K562 (cell line): ENCODE measurements around the gene GUK1. TPM values are rescaled to one million over a fixed set of nuclear protein-coding genes. Genes with fewer than 3 reads are reported as not detected.

Experiments used
- ATAC-seq: fragments of 200-7000 bp; cut with Tn5 transposase; 3 replicates; pipeline ENCODE4 v1.9.1; 2020; ENCODE audit warnings: moderate library complexity
- BruUV-seq: library from RNA; stranded (reverse); fragments of 400-500 nt; replicated peaks from 2 replicates; lab custom pipeline; 2021; lab: Mats Ljungman, UMichigan
- CTCF ChIA-PET: fragments of 300-600 bp; formaldehyde crosslinking; extraction: SDS; loops from one replicate; lab custom pipeline; 2021; ENCODE audit warnings: low intra/inter-chr PET ratio; lab: Yijun Ruan, JAX
- POLR2A ChIA-PET: fragments of 300-600, 350-650 bp; sonication (Branson Sonifier 250); formaldehyde crosslinking; extraction: SDS; loops from one replicate; lab custom pipeline; 2021; ENCODE audit warnings: antibody characterized with exemption, inconsistent platforms; lab: Yijun Ruan, JAX
- DNase-seq, 4 experiments: peaks; one replicate each; pipeline versions ENCODE4 v3.0.0 to v3.0.0-alpha.2; 2011 to 2018; ENCODE audit warnings: low spot score in 3 of 4, mixed read lengths in 3 of 4; ENCODE audit errors: extremely low read depth in 1 of 4
- FAIRE-seq: peaks from 2 replicates; lab custom pipeline; 2011; peaks lifted over from hg19 to GRCh38; lab: Jason Lieb, UNC
- H2AFZ ChIP-seq: 2 replicates; pipeline ENCODE4 v1.6.0; 2011; ENCODE audit warnings: low read depth, low read length, control low read depth, inconsistent platforms
- H3K27ac ChIP-seq: fragments of 200-600 bp; 3 replicates; pipeline ENCODE4 v1.8.0; 2011; ENCODE audit warnings: low read depth, mild to moderate bottlenecking, control low read depth, inconsistent platforms, low read length, moderate library complexity, mixed read lengths; ENCODE audit errors: extremely low read depth
- H3K27me3 ChIP-seq, 2 experiments: fragments of 300-600 bp in 1 of 2; 2 replicates in 1 of 2; 3 replicates in 1 of 2; pipeline versions ENCODE4 v1.6.0 to v1.8.0; 2011; ENCODE audit warnings: inconsistent platforms in 2 of 2, low read length in 2 of 2, mild to moderate bottlenecking in 1 of 2, mixed read lengths in 1 of 2, moderate library complexity in 1 of 2; ENCODE audit not compliant: control insufficient read depth in 2 of 2, insufficient read depth in 2 of 2
- H3K36me3 ChIP-seq: fragments of 300-600 bp; 3 replicates; pipeline ENCODE4 v1.8.0; 2011; ENCODE audit warnings: mild to moderate bottlenecking, low read length, inconsistent platforms; ENCODE audit not compliant: control insufficient read depth, insufficient read depth
- H3K4me1 ChIP-seq, 2 experiments: fragments of 200-600 bp in 1 of 2; replicated peaks in 1 of 2; 2 replicates in 1 of 2; 3 replicates in 1 of 2; pipeline versions ENCODE4 v1.5.1 to v1.8.0; 2011; ENCODE audit warnings: inconsistent platforms in 2 of 2, low read length in 2 of 2, mild to moderate bottlenecking in 1 of 2, mixed read lengths in 1 of 2, moderate library complexity in 1 of 2; ENCODE audit not compliant: control insufficient read depth in 2 of 2, insufficient read depth in 2 of 2
- H3K4me2 ChIP-seq: 2 replicates; pipeline ENCODE4 v1.6.1; 2011; ENCODE audit warnings: low read length, control low read depth, inconsistent platforms, mixed read lengths; ENCODE audit not compliant: insufficient read depth
- H3K4me3 ChIP-seq: fragments of 200-600 bp; sonication (generic), shearing (Covaris generic); 2 replicates; pipeline ENCODE4 v1.5.1; 2016; ENCODE audit warnings: control low read depth, inconsistent platforms
- H3K79me2 ChIP-seq: fragments of 200-600 bp; 3 replicates; pipeline ENCODE4 v1.8.0; 2011; ENCODE audit warnings: low read length, inconsistent platforms; ENCODE audit not compliant: control insufficient read depth, insufficient read depth
- H3K9ac ChIP-seq, 2 experiments: 2 replicates each; pipeline versions ENCODE4 v1.6.0 to v1.6.1; 2011; ENCODE audit warnings: low read depth in 2 of 2, low read length in 2 of 2, control low read depth in 1 of 2, inconsistent platforms in 1 of 2, mild to moderate bottlenecking in 1 of 2, mixed read lengths in 1 of 2; ENCODE audit not compliant: insufficient read depth in 1 of 2
- H3K9me1 ChIP-seq: one replicate; pipeline ENCODE4 v1.6.0; 2011; ENCODE audit warnings: inconsistent platforms, mild to moderate bottlenecking, low read length, moderate library complexity; ENCODE audit not compliant: control insufficient read depth, insufficient read depth
- H3K9me3 ChIP-seq: replicated peaks from 2 replicates; pipeline ENCODE4 v1.5.1; 2011; ENCODE audit warnings: low read depth, low read length, inconsistent platforms; ENCODE audit not compliant: control insufficient read depth, insufficient read depth
- H4K20me1 ChIP-seq: replicated peaks from 2 replicates; pipeline ENCODE4 v1.6.1; 2011; ENCODE audit warnings: low read length, inconsistent platforms, mixed read lengths; ENCODE audit not compliant: control insufficient read depth, insufficient read depth
- CBX8 ChIP-seq: fragments of 200-600 bp; sonication (generic); IDR thresholded peaks from 2 replicates; pipeline ENCODE4 v1.6.1; 2012; ENCODE audit warnings: borderline replicate concordance, mixed run types, low read depth, mild to moderate bottlenecking, moderate library complexity, mixed read lengths, low read length, control low read depth, inconsistent platforms; ENCODE audit not compliant: poor library complexity, severe bottlenecking; ENCODE audit errors: extremely low read depth
- CXXC5 ChIP-seq: fragments of 250-450 bp; sonication (Bioruptor Pico); IDR thresholded peaks from 2 replicates; pipeline ENCODE4 v1.8.0; 2022; ENCODE audit warnings: inconsistent platforms, mild to moderate bottlenecking, moderate library complexity
- HMG20A ChIP-seq: fragments of 450-650 bp; formaldehyde crosslinking; conservative IDR thresholded peaks from 2 replicates; pipeline ENCODE4 v1.4.0; 2020; ENCODE audit warnings: mild to moderate bottlenecking, mixed read lengths
- KLF1 ChIP-seq: fragments of 450-650 bp; IDR thresholded peaks from 2 replicates; pipeline ENCODE4 v1.6.1; 2016; ENCODE audit warnings: missing genetic modification characterization, missing compliant biosample characterization
- KLF16 ChIP-seq: IDR thresholded peaks from 2 replicates; pipeline ENCODE4 v1.6.1; 2016; ENCODE audit warnings: antibody characterized with exemption
- MTA2 ChIP-seq: fragments of 450-650 bp; IDR thresholded peaks from 2 replicates; pipeline ENCODE4 v1.6.1; 2016; ENCODE audit warnings: low read depth
- RNF2 ChIP-seq: sonication (generic); IDR thresholded peaks from 2 replicates; pipeline ENCODE4 v1.6.1; 2016
- STAT5B ChIP-seq: fragments of 250-450 bp; sonication (Bioruptor Pico); IDR thresholded peaks from 2 replicates; pipeline ENCODE4 v1.8.0; 2021; ENCODE audit warnings: mild to moderate bottlenecking, inconsistent platforms
- TAF1 ChIP-seq: IDR thresholded peaks from 2 replicates; pipeline ENCODE4 v1.6.1; 2011; ENCODE audit warnings: mild to moderate bottlenecking, low read length, moderate library complexity; ENCODE audit not compliant: insufficient read depth, control insufficient read depth, severe bottlenecking; ENCODE audit errors: extremely low read depth
- TAF7 ChIP-seq: fragments of 450-650 bp; IDR thresholded peaks from 2 replicates; pipeline ENCODE4 v1.6.1; 2016; ENCODE audit warnings: missing genetic modification characterization, missing compliant biosample characterization
- ZBTB8A ChIP-seq: fragments of 450-650 bp; IDR thresholded peaks from 2 replicates; pipeline ENCODE4 v1.6.1; 2018; ENCODE audit warnings: mild to moderate bottlenecking, moderate library complexity; ENCODE audit not compliant: partially characterized antibody
- ZKSCAN8 ChIP-seq: fragments of 200-800 bp; sonication (Bioruptor generic); IDR thresholded peaks from 2 replicates; pipeline ENCODE4 v1.6.1; 2016; ENCODE audit warnings: missing genetic modification characterization, missing compliant biosample characterization
- ZNF165 ChIP-seq: fragments of 250-450 bp; sonication (Bioruptor Pico); IDR thresholded peaks from 2 replicates; pipeline ENCODE4 v1.4.0; 2020; ENCODE audit warnings: borderline replicate concordance
- ZNF764 ChIP-seq: fragments of 250-450 bp; sonication (Bioruptor Pico); IDR thresholded peaks from 2 replicates; pipeline ENCODE4 v1.4.0; 2020; ENCODE audit warnings: low read depth, mild to moderate bottlenecking, moderate library complexity
- WGBS: fragments of 100-300 bp; shearing (Covaris generic); methylation state at CpG from one replicate; pipeline ENCODE4 v1.1.6; 2016; ENCODE audit warnings: low coverage, mixed read lengths; ENCODE audit not compliant: insufficient coverage; ENCODE audit errors: missing lambda C conversion rate; 5-methylcytosine and 5-hydroxymethylcytosine counted together
- in situ Hi-C: fragments of 300-500 bp; cut with MboI; formaldehyde crosslinking; loops from 4 replicates; pipeline ENCODE4 v1.15.0; 2018; ENCODE audit warnings: inconsistent platforms, mixed read lengths
- intact Hi-C: fragments of 100-400 bp; cut with micrococcal nuclease; formaldehyde crosslinking; loops from 2 replicates; pipeline ENCODE4 v1.14.2; 2022
- polyA plus RNA-seq, 8 experiments: library from polyadenylated mRNA; depleted of rRNA in 4 of 8; stranded (reverse) in 5 of 8; unstranded in 3 of 8; fragments of >200 nt; fragmentation: Nextera tagmentation in 2 of 8; fragmentation: Illumina TruSeq in 1 of 8; extraction: Ambion mirVana in 2 of 8; extraction: Trizol in 1 of 8; gene quantifications; 2 replicates each; pipeline versions ENCODE4 v1.2.1 to v1.2.3, GENCODE V29; 2011 to 2014; ENCODE audit warnings: inconsistent platforms in 1 of 8, missing spikeins in 1 of 8
- total RNA-seq, 7 experiments: library from RNA; depleted of rRNA in 6 of 7; stranded (reverse); fragments of >200 nt in 6 of 7; fragmentation: Illumina TruSeq in 2 of 7; extraction: Trizol in 2 of 7; gene quantifications; 2 replicates each; pipeline versions ENCODE4 v1.2.1 to v1.2.3, GENCODE V29; 2011 to 2021; ENCODE audit warnings: low replicate concordance in 1 of 7
- TF ChIP-seq, protein P1 (sequence below): fragments of 250-450 bp; sonication (Bioruptor Pico); IDR thresholded peaks from 2 replicates; pipeline ENCODE4 v1.4.0; 2020
- TF ChIP-seq, protein P2 (sequence below): fragments of 250-450 bp; sonication (Bioruptor Pico); IDR thresholded peaks from 2 replicates; pipeline ENCODE4 v1.5.1; 2021; ENCODE audit warnings: mild to moderate bottlenecking

Gene GUK1
- total and polyA plus RNA-seq, 9 of the 15 experiments (the other 6 are each of a cell fraction or from before 2014, with no cell fraction given): 7.0 to 331 (median 132) TPM

DNA sequence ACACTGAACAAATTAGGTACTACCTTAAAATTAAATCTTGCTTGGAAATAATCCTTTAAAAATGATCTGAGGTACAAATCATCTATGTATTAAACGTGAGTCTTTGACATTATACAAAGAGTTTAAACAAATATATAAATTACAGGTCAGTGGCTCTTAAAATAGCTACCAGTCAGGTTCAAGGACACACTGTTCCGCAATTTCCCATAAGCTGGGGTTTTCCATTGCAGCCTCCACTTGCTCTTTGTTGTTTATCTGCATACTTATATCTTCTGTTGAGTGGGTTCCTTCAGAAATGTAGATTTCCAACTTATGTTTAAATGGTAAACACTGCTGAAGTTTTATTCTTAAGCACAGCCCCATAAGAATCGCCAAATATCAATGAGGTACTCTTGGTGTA is 25.3 kb upstream of the GUK1 start:
- POLR2A ChIA-PET: interaction anchor here (0.6 to 0.9 kb wide), 2 partner anchors 16 to 30 kb away, joined by 3 to 4 read pairs; no protein-coding TSS in a partner anchor
- TF ChIP-seq ZKSCAN8 (no peak), TAF1 (no peak), ZNF165 (CRISPR knock-in tag) (no peak), KLF16 (no peak), ZBTB8A (no peak), CBX8 (no peak), HMG20A (no peak), ZNF764 (CRISPR knock-in tag) (no peak), TAF7 (tag) (no peak), RNF2 (no peak), CXXC5 (no peak), MTA2 (no peak), STAT5B (CRISPR knock-in tag) (no peak), KLF1 (no peak)
- TF ChIP-seq, protein P1, sequence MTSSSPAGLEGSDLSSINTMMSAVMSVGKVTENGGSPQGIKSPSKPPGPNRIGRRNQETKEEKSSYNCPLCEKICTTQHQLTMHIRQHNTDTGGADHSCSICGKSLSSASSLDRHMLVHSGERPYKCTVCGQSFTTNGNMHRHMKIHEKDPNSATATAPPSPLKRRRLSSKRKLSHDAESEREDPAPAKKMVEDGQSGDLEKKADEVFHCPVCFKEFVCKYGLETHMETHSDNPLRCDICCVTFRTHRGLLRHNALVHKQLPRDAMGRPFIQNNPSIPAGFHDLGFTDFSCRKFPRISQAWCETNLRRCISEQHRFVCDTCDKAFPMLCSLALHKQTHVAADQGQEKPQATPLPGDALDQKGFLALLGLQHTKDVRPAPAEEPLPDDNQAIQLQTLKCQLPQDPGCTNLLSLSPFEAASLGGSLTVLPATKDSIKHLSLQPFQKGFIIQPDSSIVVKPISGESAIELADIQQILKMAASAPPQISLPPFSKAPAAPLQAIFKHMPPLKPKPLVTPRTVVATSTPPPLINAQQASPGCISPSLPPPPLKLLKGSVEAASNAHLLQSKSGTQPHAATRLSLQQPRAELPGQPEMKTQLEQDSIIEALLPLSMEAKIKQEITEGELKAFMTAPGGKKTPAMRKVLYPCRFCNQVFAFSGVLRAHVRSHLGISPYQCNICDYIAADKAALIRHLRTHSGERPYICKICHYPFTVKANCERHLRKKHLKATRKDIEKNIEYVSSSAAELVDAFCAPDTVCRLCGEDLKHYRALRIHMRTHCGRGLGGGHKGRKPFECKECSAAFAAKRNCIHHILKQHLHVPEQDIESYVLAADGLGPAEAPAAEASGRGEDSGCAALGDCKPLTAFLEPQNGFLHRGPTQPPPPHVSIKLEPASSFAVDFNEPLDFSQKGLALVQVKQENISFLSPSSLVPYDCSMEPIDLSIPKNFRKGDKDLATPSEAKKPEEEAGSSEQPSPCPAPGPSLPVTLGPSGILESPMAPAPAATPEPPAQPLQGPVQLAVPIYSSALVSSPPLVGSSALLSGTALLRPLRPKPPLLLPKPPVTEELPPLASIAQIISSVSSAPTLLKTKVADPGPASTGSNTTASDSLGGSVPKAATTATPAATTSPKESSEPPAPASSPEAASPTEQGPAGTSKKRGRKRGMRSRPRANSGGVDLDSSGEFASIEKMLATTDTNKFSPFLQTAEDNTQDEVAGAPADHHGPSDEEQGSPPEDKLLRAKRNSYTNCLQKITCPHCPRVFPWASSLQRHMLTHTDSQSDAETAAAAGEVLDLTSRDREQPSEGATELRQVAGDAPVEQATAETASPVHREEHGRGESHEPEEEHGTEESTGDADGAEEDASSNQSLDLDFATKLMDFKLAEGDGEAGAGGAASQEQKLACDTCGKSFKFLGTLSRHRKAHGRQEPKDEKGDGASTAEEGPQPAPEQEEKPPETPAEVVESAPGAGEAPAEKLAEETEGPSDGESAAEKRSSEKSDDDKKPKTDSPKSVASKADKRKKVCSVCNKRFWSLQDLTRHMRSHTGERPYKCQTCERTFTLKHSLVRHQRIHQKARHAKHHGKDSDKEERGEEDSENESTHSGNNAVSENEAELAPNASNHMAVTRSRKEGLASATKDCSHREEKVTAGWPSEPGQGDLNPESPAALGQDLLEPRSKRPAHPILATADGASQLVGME (CRISPR knock-in tag): no peak
- TF ChIP-seq, protein P2, sequence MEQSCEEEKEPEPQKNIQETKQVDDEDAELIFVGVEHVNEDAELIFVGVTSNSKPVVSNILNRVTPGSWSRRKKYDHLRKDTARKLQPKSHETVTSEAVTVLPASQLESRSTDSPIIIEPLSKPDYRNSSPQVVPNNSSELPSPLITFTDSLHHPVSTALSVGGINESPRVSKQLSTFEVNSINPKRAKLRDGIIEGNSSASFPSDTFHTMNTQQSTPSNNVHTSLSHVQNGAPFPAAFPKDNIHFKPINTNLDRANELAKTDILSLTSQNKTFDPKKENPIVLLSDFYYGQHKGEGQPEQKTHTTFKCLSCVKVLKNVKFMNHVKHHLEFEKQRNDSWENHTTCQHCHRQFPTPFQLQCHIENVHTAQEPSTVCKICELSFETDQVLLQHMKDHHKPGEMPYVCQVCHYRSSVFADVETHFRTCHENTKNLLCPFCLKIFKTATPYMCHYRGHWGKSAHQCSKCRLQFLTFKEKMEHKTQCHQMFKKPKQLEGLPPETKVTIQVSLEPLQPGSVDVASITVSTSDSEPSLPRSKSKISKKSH: no peak

More for the DNA sequence above, 25.3 kb upstream of the GUK1 start:
- no peak for DNase-seq
- Histone ChIP-seq H3K27me3 (no peaks in the 10 kb centered on the region), H3K9ac (no peak overlapping the region), H3K79me2 (peaks cover 4% of the 10 kb centered on the region; the same call in 1 of the 3 replicates), H3K36me3 (no peaks in the 10 kb centered on the region), H3K4me1 (peaks cover 5 to 11% of the 10 kb centered on the region in 2 experiments; a peak in 4 of 5 replicates), H3K9me1 (no peaks in the 10 kb centered on the region), H3K9me3 (no peaks in the 10 kb centered on the region), H4K20me1 (no peaks in the 10 kb centered on the region), H3K27ac (no peak overlapping the region), H2AFZ (no peak overlapping the region), H3K4me2 (no peak overlapping the region), H3K4me3 (no peak overlapping the region)
- CTCF ChIA-PET: no interaction called here
- no peak for ATAC-seq
- BruUV-seq: no TSS peak
- in situ Hi-C loops (no loop called here), intact Hi-C loops (no loop called here)
- FAIRE-seq: no peak
- 49% methylated on average over 3 of the region's 3 CpGs for WGBS
